ENCODE data around the gene IQSEC3.

The IQSEC3 gene

DNA sequence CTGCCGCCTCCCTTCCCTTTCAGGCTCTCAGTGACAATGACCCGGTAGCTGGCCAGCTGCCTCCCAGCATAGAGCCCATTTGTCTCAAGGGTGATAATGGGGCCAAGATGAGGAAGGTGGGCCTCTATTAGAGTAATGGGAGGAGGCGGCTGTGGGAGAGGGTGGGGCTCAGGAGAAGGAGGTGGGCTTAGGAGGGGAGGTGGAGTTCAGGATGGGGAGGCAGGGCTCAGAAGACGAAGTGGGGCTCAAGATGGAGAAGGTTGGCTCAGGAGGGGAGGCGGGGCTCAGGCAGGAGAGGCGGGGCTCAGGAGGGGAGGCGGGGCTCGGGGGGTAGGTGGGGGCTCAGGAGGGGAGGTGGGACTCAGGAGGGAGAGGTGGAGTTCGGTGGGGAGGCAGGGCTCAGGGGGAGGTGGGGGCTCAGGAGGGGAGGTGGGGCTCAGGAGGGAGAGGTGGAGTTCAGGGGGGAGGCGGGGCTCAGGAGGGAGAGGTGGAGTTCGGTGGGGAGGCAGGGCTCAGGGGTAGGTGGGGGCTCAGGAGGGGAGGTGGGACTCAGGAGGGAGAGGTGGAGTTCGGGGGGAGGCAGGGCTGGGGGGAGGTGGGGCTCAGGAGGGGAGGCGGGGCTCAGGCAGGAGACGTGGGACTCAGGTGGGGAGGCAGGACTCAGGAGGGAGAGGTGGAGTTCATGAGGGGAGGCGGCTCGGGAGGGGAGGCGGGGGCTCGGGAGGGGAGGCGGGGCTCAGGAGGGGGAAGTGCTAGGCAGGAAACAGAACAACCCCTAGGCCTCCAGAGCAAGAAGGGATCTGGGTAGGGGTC lies 36.8 kb downstream of the IQSEC3 start:
- Mint-ChIP-seq H3K27me3 (peaks cover 18% of the 10 kb centered on the region), H3K4me1 (ENCODE audit: low read depth) (no peaks in the 10 kb centered on the region), H3K4me3 (no peak overlapping the region), H3K36me3 (ENCODE audit: low read depth) (no peaks in the 10 kb centered on the region), H3K9me3 (no peaks in the 10 kb centered on the region), H3K27ac (no peak overlapping the region)
- intact Hi-C loops (cut with micrococcal nuclease) = no loop called here

DNA sequence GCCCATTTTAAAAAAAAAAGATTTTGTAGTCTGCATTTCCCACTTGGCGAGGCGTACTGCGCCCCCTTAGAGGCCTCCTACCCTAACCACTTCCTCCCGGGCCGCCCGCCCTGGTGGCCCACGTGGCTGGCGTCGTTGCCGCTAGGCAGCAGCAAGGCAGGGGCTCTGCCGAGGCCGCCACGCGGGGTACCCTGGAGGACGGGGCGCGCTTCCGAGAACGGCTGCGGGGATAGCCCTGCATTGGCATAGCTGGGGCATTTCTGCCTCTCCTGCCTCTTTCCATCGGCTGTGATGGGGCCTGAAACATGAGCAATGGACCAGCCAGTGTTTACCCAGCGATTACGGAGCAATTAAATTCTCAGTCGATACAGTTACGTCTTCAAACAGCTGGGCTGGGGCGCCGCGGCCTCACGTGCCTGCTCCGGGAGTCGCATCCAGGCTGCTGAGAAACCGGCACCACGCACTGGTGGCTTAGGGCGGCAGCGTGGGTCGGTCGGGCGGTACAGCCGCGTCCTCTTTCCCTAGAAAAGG lies 38.0 kb downstream of the IQSEC3 start:
- no peak overlapping the region for H3K4me3 Mint-ChIP-seq
- H3K36me3 Mint-ChIP-seq (ENCODE audit: low read depth) = no peaks in the 10 kb centered on the region
- no peaks in the 10 kb centered on the region for H3K9me3 Mint-ChIP-seq
- H3K27ac Mint-ChIP-seq = no peak overlapping the region
- H3K27me3 Mint-ChIP-seq = peaks cover 13% of the 10 kb centered on the region
- intact Hi-C loops (cut with micrococcal nuclease) = no loop called here
- H3K4me1 Mint-ChIP-seq (ENCODE audit: low read depth) = peaks cover 7% of the 10 kb centered on the region

DNA sequence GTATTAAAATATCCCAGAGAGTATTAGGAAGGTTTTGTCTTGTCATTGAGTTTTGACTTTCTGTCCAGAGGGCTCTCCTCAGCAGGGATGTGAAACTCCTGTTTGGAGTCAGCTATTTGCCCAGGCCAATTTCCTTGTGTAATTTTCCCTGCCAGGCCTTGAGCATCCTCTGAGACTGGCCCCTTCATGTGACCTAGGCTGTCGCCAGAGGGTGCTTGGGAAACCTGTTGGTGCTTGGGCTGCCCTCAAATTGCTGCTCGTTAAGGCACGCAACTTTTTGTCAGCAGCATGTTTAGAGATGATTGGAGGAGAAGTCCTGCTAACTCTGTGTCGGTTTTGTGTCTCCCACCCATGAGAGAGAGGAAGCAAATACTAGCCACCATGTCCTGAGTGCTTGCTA lies 39.1 kb downstream of the IQSEC3 start:
- Mint-ChIP-seq H3K4me3 (no peak overlapping the region), H3K27ac (no peak overlapping the region), H3K4me1 (ENCODE audit: low read depth) (peaks cover 14% of the 10 kb centered on the region), H3K27me3 (peaks cover 10% of the 10 kb centered on the region), H3K36me3 (ENCODE audit: low read depth) (no peaks in the 10 kb centered on the region), H3K9me3 (no peaks in the 10 kb centered on the region)
- intact Hi-C loops (cut with micrococcal nuclease) = no loop called here

DNA sequence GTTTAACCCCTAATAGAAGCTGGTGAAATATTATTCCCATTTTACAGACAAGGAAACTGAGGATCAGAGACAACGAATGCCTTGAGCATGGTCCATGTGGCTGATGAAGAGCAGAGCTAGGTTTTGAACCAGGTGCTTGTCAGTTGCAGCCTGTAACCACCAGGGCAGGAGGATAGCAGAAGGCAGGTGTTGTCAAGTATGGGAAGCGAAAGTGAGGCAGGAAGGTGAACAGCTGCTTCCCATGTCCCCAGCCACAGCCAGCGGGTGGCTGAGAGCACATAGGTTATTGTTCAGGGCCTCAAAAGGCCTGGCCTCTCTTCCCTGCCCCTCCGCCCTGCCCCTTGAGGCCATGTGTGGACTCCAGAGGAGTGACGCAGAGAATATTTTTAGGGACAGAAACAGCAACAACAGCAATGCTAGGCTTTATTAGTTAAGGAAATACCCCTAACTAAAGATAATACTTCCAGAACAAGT lies 39.6 kb downstream of the IQSEC3 start:
- peaks cover 10% of the 10 kb centered on the region for H3K27me3 Mint-ChIP-seq
- no peaks in the 10 kb centered on the region for H3K9me3 Mint-ChIP-seq
- H3K4me3 Mint-ChIP-seq = no peak overlapping the region
- H3K36me3 Mint-ChIP-seq (ENCODE audit: low read depth) = no peaks in the 10 kb centered on the region
- intact Hi-C loops (cut with micrococcal nuclease) = no loop called here
- peaks cover 15% of the 10 kb centered on the region for H3K4me1 Mint-ChIP-seq (ENCODE audit: low read depth)
- no peak overlapping the region for H3K27ac Mint-ChIP-seq

DNA sequence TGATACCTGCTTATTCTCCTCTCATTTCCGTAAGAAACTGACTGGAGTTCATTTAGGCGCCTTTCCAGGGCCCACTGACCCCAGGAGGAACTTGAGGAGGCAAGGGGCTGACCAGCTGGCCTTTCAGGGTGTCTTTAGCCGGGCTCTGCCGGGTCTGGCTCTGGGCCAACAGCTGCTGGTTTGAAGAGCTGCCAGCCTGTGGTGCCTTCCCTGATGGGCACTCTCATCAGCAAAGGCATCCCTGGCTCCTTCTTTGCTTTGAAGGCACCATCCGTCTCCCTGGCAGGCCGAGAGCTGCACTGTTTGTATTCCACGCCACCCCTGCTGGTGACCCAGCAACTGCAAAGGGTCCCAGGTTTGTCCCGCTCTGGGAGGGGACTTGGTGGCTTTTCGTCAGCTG lies 42.0 kb downstream of the IQSEC3 start:
- Mint-ChIP-seq H3K27ac (no peak overlapping the region), H3K9me3 (no peaks in the 10 kb centered on the region), H3K27me3 (peaks cover 6% of the 10 kb centered on the region), H3K4me3 (no peak overlapping the region), H3K4me1 (ENCODE audit: low read depth) (peaks cover 30% of the 10 kb centered on the region), H3K36me3 (ENCODE audit: low read depth) (no peaks in the 10 kb centered on the region)
- intact Hi-C loops (cut with micrococcal nuclease) = no loop called here

DNA sequence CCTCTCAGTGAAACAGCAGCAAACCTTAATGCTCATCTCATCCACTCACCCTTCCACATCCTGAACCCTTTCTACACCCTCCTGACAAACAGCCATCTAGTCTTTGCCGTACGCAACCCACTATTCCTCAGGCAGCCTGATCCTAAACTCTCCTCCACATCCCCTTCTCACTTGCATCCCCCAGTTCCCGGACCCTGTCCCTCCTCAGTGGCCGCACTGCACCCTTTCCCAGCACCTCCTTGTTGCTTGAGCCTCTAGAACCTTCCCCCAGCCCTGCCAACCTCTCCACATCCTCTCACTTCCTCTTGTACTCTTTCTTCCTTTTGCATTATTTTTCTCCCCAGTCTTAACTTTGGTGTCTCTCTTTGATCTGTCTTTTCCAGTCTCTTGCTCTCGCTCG lies 42.9 kb downstream of the IQSEC3 start:
- Mint-ChIP-seq H3K9me3 (no peaks in the 10 kb centered on the region), H3K27me3 (peaks cover 8% of the 10 kb centered on the region), H3K4me3 (no peak overlapping the region), H3K27ac (no peak overlapping the region), H3K4me1 (ENCODE audit: low read depth) (peaks cover 30% of the 10 kb centered on the region), H3K36me3 (ENCODE audit: low read depth) (no peaks in the 10 kb centered on the region)
- intact Hi-C loops (cut with micrococcal nuclease) = no loop called here

DNA sequence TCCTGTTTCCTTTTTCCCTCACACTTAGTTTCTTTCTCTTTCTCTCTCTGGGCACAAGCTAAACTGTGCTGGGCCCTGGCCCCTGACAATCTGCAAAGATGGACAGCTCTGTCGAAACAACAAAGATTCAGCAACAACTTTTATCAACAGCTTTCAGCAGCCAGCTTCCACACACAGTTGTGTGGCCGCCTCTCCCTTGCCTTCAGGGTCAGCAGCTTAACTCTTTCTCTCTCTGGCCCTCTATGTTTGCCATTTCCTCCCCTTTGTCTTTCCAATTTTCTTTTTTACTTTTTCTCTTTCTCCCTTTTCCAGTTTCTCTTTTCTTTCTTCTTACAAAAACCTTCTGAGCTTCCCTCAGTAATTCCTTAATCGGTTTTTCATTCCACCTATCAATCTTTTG lies 43.3 kb downstream of the IQSEC3 start:
- Mint-ChIP-seq H3K27ac (no peak overlapping the region), H3K4me3 (no peak overlapping the region), H3K9me3 (no peaks in the 10 kb centered on the region), H3K27me3 (peaks cover 9% of the 10 kb centered on the region), H3K4me1 (ENCODE audit: low read depth) (peaks cover 30% of the 10 kb centered on the region), H3K36me3 (ENCODE audit: low read depth) (no peaks in the 10 kb centered on the region)
- intact Hi-C loops (cut with micrococcal nuclease) = no loop called here

DNA sequence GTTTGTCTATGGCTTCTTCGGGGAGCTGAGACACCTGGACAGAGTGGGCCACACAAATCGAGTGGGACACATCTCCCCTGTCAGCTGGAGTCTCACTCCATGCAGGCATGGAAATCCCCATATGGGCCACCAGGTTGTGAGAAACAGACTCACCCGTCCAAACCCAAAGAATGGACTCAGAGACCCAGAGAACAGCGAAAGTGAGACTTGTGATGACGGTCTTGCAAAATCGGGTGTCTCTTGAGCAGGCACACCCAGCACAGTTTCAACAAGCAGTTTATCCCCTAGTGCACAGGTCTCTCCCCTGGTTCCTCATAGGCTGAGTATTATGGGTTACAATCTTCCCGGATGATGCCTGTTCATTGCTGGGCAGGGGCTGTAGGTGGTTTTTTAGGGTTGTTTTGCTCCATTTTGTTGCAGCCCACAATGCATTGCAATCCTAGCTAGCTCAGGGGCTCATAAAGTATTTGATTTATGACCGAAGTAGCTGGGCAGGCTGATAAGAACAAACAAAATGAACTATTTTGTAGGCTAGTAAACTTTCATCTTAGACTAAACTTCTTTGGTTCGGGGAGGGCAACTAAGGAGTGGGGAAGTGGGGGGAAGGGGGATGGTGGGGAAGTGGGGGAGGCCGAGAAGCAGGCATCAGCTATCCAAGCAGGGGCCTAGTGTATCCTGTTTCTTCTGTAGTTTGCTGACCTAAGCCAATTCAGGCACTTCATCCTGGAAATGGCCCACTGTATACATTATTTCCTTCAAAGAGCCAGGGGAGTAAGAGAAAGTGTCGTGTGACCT lies 45.3 kb downstream of the IQSEC3 start:
- no peaks in the 10 kb centered on the region for H3K9me3 Mint-ChIP-seq
- H3K27ac Mint-ChIP-seq = no peak overlapping the region
- no peak overlapping the region for H3K4me3 Mint-ChIP-seq
- intact Hi-C loops (cut with micrococcal nuclease) = no loop called here
- peaks cover 11% of the 10 kb centered on the region for H3K27me3 Mint-ChIP-seq
- peaks cover 30% of the 10 kb centered on the region for H3K4me1 Mint-ChIP-seq (ENCODE audit: low read depth)
- no peaks in the 10 kb centered on the region for H3K36me3 Mint-ChIP-seq (ENCODE audit: low read depth)

DNA sequence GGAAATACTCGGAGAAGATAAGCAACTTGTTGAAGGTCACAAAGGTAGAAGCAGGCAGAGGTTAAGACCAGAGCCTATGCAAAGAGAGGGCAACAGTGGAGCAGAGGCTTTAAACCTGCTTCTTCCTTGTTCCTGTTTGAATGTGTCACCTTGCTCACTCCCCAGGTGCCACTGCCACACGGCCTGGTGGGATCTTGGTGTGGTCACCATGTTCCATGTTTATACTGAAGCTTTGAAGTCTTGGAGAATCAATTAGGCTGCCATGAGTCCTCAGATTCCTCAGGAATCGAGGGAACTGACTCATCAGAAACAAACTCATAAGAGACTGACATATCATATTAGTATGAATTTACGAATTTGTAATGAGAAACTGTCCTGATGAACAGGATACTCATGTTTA lies 46.8 kb downstream of the IQSEC3 start:
- peaks cover 30% of the 10 kb centered on the region for H3K4me1 Mint-ChIP-seq (ENCODE audit: low read depth)
- H3K4me3 Mint-ChIP-seq = no peak overlapping the region
- H3K9me3 Mint-ChIP-seq = no peaks in the 10 kb centered on the region
- peaks cover 15% of the 10 kb centered on the region for H3K27me3 Mint-ChIP-seq
- H3K36me3 Mint-ChIP-seq (ENCODE audit: low read depth) = no peaks in the 10 kb centered on the region
- intact Hi-C loops (cut with micrococcal nuclease) = no loop called here
- H3K27ac Mint-ChIP-seq = no peak overlapping the region

DNA sequence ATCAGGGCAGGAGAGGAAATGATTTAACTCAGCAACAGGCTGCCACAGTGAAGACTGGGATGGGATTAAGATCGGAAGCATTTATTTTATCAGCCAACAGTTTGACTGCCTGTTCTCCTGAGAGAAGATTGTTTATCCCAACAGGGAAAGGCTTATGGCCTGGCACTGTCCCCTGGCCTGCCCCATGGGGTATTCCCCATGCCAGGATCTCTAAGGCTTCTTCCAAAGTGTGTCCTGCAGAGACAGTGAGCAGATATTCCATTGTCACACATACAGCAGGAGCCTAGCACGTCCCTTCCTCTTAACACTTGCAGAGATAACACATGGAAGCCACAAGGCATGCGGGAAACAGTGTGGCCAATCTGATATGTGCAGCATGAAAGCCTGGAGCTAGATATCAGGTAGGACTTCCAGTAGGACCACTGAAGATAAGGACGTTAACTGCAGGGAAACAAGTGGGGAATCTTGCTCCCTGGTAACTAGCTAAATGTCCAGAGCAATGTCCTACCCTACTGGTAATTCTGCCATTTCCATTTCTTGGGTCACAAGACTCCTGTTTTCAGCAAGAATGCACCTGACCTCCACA lies 48.2 kb downstream of the IQSEC3 start:
- intact Hi-C loops (cut with micrococcal nuclease) = no loop called here
- Mint-ChIP-seq H3K4me1 (ENCODE audit: low read depth) (peaks cover 21% of the 10 kb centered on the region), H3K4me3 (no peak overlapping the region), H3K36me3 (ENCODE audit: low read depth) (no peaks in the 10 kb centered on the region), H3K27me3 (peaks cover 13% of the 10 kb centered on the region), H3K9me3 (no peaks in the 10 kb centered on the region), H3K27ac (no peak overlapping the region)

DNA sequence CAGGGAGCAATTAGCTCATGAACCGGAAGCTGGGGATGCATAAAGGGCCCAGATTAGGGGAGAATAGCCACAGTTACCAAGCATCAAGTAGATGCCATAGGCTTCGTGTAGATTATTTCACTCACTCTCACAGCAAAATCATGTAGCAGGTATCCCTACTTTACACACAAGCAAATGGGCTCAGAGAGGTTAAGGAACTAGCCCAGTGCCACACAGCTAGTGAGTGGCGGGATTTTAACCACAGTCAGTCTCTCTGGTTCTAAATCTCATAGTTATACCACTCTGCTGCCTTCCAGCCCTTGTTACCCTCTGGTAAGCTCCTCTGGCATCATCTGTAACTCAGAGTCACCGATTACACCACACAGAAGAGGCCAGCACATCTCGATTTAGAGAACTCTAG lies 49.0 kb downstream of the IQSEC3 start:
- intact Hi-C loops (cut with micrococcal nuclease) = no loop called here
- no peak overlapping the region for H3K27ac Mint-ChIP-seq
- no peaks in the 10 kb centered on the region for H3K9me3 Mint-ChIP-seq
- H3K36me3 Mint-ChIP-seq (ENCODE audit: low read depth) = no peaks in the 10 kb centered on the region
- H3K4me1 Mint-ChIP-seq (ENCODE audit: low read depth) = peaks cover 16% of the 10 kb centered on the region
- peaks cover 14% of the 10 kb centered on the region for H3K27me3 Mint-ChIP-seq
- H3K4me3 Mint-ChIP-seq = no peak overlapping the region

DNA sequence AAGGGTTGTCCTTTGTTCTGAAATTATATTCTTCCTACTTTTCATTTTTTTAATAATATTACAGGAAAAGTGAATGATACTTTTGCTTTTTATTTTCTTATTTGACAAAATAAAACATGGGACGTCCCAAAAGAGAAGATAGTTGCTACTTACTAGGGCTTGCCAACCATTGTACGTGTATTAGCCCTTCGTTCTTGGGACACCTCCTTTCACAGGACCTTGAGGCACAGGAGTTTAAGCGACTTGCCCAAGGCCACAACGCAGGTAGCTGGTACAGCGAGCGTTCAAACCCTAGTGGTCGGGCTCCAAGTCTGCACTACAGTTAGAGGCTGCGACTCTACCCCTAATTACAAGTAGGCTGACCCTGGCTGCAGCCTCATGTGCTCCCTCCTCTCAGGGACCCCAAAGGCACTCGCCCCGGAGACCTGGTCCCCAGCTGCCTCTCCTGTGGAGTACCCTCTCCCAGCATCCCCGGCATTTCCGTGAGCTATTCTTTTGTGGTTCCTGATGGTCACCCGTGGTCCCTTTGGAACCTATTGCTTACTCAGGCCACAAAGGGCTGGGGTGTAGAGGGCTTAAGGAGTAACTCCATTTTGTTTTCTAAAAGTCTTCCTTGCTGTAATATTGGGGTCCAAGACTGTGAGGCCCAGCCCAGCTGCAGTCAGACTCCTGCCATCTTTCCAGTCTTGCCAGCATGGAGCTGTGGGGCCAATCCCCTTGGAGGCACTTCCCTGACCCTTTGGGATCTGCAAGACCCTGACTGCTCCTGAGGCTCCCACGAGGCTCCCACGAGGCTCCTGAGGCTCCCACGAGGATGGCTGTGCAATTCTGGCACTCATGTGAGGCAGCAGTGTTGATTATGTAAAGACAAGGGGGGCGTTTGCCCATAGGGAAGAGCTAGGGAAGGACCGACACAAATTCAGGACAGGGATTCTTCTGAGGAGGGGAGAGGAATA lies 49.7 kb downstream of the IQSEC3 start:
- Mint-ChIP-seq H3K4me1 (ENCODE audit: low read depth) (peaks cover 13% of the 10 kb centered on the region), H3K36me3 (ENCODE audit: low read depth) (no peaks in the 10 kb centered on the region), H3K27me3 (peaks cover 14% of the 10 kb centered on the region), H3K27ac (no peak overlapping the region), H3K4me3 (no peak overlapping the region), H3K9me3 (no peaks in the 10 kb centered on the region)
- intact Hi-C loops (cut with micrococcal nuclease) = no loop called here

DNA sequence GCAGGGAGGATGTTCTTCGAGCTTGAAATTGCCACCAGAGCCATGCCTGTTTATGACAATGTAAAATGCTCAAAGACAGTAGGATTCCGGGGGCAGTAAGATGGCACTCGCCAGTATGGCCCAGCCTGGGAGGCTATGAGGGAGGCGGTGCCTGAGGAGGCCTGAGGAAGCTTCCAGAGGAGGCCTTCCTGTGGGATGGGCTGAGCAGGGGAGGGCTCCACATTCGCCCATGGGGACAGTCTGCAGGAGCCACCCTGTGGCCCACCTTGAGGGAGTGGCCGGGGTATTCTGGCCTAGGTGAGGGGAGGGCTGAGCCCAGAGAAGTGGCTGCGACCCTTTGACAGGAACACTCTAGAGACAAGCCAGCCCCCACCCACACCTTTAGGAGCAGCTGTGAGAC lies 50.7 kb downstream of the IQSEC3 start:
- Mint-ChIP-seq H3K36me3 (ENCODE audit: low read depth) (no peaks in the 10 kb centered on the region), H3K9me3 (no peaks in the 10 kb centered on the region), H3K4me1 (ENCODE audit: low read depth) (peaks cover 3% of the 10 kb centered on the region), H3K27ac (no peak overlapping the region), H3K27me3 (peaks cover 16% of the 10 kb centered on the region), H3K4me3 (no peak overlapping the region)
- intact Hi-C loops (cut with micrococcal nuclease) = no loop called here

All from dendritic cell treated with granulocyte-macrophage colony-stimulating factor and Interleukin-4, amounts not matched to agents 40 ng/mL and 50 ng/mL, for 4 days (primary cell).